Stimulated activated CD4-positive, alpha-beta T cell treated with anti-CD3 and anti-CD28 coated beads, Interleukin-2, amount 100 ng/mL, for 4 hours (primary cell): ENCODE results near the gene ERFE.

Source experiments
- DNase-seq: peaks from one replicate; pipeline ENCODE4 v3.0.0-alpha.2; 2020; ENCODE audit warnings: low read depth

The ERFE gene

GRCh38 chr2:238155051-238155760 is 3.6 kb upstream of the ERFE start:
- DNase-seq: no peak

DNA sequence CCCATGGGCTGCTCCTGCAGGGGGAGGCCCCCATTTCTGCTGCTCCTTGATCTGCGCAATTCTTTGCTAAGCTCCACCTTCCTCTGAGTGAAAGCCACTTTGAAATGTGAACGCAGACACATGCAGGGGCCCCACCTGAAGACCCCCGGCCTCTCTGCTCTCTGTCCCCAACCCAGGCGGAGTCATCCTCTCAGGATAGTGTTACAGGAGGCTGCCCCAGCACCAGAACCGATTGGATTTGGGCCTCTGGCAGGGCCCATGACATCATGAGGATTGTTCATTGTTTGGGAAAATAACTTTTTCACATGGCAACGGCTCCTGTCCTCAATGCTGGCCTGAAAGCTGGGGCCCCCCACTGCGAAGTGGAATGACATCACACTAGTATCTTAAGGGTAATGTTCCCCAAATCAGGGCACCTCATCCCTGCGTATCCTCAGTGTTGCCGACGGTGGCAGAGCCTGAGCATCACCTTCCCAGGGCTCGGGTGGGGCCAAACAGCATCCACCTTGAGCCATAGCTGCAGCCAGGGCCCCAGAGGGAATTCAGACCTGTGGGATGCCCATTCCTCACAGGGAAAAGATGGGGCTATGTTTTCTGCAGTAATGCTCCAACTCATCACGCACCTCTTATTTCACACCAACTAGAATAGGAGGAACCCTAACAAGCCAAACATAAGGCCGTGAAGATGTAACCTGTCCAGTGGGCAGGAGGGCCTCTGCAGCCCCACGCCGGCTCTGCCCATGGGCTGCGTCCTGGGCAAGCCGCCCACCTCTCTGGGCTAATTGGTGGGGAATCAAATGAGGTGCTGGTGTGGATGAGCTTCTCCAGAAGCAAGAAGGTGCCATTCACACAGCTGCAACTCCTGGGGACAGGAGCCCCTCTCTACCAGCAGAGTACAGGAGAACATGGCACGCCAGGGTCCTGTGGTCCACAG is 2.7 kb upstream of the ERFE start:
- DNase-seq: no peak

- no peak for DNase-seq
Measured at GRCh38 chr2:238157506-238158017, 1.2 kb upstream of the ERFE start.

- DNase-seq: no peak
Measured at GRCh38 chr2:238158018-238158508, 707 bp upstream of the ERFE start.

DNA sequence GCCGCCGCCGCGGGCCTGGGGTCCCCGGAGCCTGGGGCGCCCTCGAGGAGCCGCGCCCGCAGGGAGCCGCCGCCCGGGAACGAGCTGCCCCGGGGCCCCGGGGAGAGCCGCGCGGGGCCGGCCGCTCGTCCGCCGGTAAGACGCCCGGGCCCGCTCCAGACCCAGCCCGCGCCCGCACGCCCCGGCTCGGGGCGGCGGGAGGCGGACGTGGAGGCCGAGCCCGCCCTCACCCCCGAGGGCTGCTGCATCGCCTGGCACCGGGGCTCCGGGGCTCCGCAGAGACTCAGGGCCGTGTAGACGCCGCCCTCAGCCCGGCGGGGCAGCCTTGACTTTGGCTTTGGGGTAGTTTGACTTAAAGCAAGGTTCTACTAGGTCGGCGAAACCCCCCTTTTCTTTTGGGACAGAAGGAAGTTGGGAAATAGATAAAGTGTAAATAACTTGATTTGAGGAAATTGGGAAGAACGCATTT is 335 bp downstream of the ERFE start:
- DNase-seq: no peak

GRCh38 chr2:238159661-238160205 is 963 bp downstream of the ERFE start:
- DNase-seq: no peak

DNA sequence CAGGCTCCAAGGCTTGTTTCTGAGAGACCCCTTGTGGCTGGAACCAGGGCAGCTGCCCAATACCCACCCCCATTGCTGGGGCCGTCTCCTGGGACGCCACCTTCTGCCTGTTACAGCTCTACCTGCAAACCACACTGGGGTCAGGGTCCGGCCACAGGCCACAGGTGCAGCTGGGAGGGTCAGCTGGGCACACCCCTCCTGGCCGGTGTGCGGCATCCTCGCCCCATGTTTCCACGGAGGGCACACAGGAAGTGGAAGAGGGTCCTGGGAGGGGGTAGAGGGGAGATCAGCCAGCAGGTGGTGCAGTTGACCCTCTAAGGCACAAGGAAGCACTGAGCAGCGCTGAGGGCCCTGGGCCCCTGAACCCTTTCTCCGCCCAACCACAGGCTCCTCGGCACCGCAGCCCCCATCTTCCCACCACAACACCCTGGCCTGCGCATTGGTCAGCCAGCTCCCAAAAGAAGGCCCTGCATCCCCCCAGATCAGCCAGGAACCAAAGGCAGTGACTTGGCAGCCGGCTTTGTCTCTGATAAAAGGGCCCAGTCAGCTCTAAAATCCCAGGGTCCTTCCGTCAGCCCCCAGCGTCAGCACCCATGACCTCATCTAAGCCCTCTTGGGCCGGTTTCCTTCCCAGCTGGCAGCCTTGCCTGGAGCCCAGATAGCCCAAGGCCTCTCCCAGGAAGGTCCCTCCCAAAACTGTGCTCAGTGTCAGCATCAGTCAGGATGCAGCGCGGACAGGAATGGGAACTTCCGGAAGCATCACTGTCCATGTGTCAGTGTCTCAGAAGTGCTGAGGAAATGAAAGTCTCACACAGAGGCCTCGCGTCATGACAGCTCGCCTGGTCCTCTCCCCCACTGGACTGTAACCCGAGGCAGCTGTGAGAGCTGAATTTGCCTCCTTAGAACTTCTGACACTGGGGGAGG is 1.7 kb downstream of the ERFE start:
- DNase-seq: no peak

GRCh38 chr2:238161291-238162051 is 2.7 kb downstream of the ERFE start:
- no peak for DNase-seq

- DNase-seq: no peak
Measured at GRCh38 chr2:238162251-238162845, 3.6 kb downstream of the ERFE start.

DNA sequence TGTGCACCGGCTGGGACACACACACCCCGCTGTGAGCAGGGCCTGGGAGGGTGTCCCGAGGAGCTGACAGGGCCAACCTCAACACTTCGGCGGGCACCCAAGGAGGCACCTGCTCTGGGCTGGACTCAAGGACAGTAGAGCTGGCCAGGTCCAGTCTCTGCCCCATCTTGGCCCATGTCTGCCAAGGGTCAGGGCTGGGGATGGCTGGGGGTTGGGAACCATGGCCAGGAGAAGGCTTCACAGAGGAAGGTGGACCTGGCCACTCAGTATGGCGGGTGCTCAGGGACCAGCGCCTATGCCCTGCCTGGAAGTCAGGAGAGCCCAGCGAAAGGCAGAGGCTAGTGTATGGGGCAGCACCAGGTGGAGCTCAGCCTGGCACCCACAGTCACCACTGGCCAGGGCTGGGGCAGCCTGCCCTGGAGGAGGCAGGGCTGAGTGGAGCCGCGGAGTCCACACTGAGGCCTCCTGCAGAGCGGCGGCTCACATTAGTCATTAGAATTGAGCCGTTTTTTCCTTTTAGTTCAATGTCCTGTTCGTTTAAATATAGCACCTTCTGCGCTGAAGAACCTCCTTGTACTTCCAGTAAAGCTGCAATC is 4.2 kb downstream of the ERFE start:
- no peak for DNase-seq

DNA sequence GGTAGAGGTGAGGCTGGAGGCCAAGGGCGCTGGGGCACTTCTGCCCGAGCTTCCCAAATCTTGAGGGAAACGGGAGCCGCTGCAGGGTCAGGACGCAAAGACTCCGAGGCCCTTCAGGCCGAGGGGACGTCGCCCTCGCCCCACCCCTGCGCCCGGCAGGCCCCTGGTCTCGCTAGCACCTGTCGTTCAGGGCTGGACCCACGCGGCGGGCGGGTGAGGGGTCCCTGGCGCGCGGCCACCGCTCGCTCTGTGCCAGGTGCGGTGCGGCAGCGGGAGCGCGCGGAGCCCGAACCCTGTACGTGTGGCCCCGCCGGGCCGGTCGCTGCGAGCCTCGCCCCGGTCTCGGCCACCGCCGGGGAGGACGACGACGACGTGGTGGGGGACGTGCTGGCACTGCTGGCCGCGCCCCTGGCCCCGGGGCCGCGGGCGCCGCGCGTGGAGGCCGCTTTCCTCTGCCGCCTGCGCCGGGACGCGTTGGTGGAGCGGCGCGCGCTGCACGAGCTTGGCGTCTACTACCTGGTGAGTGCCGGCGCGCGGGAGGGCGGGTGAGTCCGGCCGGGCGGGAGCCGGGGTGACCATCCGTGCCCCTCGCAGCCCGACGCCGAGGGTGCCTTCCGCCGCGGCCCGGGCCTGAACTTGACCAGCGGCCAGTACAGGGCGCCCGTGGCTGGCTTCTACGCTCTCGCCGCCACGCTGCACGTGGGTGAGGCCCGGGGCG is 4.9 kb downstream of the ERFE start:
- no peak for DNase-seq

- no peak for DNase-seq
Measured at GRCh38 chr2:238164906-238165287, 6.1 kb downstream of the ERFE start.

- DNase-seq: no peak
Measured at GRCh38 chr2:238165288-238165921, 6.6 kb downstream of the ERFE start.

DNA sequence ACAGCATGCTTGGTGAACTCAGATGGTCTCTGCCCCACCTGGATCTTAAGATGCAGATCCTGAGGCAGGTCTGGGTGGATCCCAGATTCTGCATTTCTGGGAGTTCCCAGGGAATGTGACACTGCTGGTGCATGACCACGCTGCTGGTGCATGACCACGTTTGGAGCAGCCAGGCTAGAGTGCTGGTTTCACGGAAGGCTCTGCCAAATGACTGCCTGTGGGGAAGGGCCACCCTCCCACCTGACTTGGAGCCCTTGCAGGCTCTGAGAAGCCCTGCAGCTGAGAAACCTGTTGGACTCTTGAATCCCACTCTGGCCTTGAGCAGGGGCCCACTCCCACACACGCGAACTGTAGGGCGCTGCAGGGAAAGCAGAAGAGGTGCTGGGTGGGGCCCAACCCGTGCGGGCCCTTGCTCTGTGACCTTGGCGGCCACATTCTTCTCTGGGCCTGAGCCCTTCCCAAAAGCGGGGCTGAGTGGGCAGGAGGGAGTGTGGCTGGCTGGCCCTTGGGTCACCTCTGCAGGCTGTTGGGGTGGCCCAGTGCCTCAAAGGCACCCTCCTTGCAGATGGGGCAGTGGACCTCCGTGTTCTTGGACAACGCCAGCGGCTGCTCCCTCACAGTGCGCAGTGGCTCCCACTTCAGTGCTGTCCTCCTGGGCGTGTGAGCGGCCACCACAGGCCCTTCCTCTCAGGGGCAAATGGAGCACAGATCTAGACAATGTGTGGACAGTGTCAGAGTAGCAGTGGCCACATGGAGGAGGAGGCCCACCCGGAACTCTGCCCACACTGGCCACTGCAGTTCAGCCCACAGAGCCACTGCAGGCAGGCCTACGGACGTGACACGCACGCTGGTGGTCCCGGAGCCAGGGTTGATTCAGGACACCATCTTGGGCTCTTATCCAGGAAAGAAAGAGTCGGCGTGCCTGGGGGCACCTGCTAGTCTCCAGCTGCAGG is 7.9 kb downstream of the ERFE start:
- DNase-seq: no peak

GRCh38 chr2:238167344-238167715 is 8.6 kb downstream of the ERFE start:
- no peak for DNase-seq

DNA sequence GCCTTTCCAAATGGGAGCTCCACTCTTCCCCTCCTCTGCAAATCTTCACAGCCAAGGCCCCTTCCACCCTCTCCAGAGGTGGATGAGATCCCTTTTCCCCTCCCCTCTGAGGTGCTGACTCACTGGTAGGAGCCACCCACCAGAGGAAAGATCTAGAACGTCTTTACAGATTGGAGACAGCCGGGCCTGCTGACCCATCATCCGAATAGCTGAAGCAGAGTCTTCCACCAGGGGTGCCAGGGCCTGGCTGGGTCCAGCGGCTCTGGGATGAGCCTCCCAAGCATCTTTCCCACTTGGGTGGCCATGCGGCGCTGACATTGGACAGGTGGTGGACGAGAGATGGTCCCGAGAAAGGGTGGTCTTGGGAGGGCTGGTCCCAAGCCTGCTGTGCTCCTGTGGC is 9.0 kb downstream of the ERFE start:
- DNase-seq: no peak

DNA sequence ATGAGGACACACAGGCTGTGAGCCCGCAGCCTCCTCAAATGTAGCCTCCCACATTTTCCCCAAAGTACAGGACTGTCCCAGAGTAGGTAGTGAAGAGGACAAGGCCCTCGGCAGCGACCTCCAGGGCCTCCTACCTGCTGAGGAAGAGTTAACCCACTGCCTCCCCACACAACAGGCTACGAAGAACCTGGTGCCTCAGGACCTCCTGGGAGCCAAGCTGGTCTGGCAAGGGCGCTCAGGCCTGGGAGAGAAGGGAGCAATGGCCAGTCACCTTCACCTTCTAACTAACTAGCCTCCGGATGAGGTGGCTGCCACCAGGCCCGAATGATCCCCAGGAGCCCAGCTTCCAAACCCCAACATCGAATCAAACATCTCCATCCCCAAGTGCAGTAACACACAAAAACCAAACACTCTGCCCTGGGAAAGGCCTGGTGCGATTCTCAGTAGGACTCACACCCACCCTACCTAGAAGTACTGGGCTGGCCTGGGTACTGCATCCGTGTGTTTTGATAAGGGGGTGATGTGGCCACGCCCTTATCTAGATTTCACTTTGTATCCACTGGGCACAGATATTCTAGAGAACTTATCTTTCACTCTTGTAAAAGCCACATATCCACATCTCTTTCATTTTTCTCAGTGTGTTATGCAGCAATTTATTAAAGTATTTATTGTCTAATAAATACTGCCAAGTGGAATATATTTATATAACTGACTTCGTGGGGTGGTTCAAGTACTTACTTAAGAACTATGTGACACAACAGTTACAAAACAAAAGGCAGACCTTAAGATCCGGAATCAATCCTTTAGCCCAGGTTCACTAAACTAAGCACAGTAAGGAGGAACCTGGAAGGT is 9.7 kb downstream of the ERFE start:
- DNase-seq: no peak
